Activated CD8-positive, alpha-beta memory T cell treated with anti-CD3 and anti-CD28 coated beads, Interleukin-2, amount 50 U/mL, for 1 hour (primary cell): ENCODE data around the gene NCBP1.

Experiments
- DNase-seq: peaks from one replicate; pipeline ENCODE4 v3.0.0-alpha.2; 2020; ENCODE audit errors: extremely low read depth

NCBP1 gene

GRCh38 chr9:97711223-97711626 lies 77.6 kb downstream of the NCBP1 start:
- no peak for DNase-seq

DNA sequence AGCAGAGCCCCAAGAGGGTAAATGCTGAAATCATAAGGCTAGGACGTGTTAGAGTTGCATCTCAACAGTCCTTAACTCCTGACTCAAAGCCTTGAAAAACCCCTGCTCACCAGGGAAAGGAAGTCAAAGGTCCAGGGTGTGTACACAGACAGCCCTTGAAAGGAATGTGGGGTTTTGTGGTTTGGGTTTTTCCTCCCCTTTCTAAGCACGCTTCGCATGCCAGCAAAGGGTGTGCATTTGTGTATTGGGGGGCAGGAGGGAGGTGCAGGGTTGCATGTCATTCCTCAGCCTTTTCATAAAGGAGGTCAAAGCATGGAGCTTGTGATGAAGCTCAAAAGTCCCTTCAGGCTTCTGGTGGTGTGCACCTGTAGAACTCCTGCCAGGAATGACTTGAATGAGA lies 80.8 kb downstream of the NCBP1 start:
- DNase-seq, result no peak

DNA sequence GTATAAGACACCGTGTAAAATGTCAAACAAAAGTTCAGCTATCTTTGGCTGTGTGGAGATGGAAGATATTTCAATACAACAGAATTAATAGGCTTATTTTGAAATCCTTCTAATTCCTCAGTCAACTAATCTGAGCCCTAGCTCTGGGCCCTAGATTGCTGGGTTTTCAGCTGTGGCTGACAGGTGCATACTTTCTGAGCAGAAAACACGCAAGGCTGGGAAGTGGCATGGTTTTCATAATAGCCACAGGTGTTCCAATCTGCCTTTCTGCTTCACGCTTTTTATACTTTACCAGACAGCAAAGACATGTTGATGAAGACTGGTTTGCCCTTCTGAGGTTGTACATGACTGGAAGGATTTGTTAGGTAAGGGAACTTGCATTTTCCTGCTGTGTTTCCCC lies 84.2 kb downstream of the NCBP1 start:
- DNase-seq, result no peak

DNA sequence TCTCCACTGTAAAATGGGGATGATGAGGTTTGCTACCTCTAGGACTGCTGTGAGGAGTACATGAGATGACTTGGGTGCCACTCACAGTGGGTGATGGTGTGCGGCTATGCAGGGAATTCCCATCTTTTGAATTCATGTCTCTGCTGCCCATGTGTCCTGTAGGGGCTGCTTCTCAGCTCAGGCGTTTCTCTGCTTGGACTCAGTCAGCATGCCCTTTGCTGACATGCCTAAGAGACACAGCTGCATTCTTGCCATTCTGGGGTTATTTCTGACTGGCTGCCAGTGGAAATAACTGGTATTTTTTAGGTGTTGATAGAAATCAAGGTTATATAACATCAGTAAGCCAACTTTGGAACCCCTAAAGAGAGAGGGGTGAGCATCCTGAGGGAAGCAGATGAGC lies 87.8 kb downstream of the NCBP1 start:
- DNase-seq, result no peak

GRCh38 chr9:97722331-97722730 lies 88.7 kb downstream of the NCBP1 start:
- no peak for DNase-seq
